Natural killer cell (primary cell): ENCODE results near the gene ATP11A. TPM values are rescaled to one million over a fixed set of nuclear protein-coding genes. Genes with fewer than 3 reads are reported as not detected.
A peak's percentile ranks its signal among the peaks of the same experiment; 100 is the strongest.

Experiments used
- ATAC-seq, 3 donors: fragments of 150-1000 bp in 2 of 3; fragments of 200-7000 bp in 1 of 3; cut with Tn5 transposase; 1 replicate in 1 of 3; 2 replicates in 2 of 3; pipeline ENCODE4 v1.10.0; 2021; ENCODE audit warnings: mild to moderate bottlenecking in 2 of 3, moderate library complexity in 2 of 3
- DNase-seq, 2 donors: peaks; one replicate each; pipeline versions ENCODE4 v3.0.0 to v3.0.0-alpha.2; 2013 to 2021; ENCODE audit warnings: mixed read lengths in 1 of 2
- H3K27ac ChIP-seq: one replicate; pipeline ENCODE4 v1.5.1; 2013; ENCODE audit warnings: mild to moderate bottlenecking, low read length
- H3K27me3 ChIP-seq: one replicate; pipeline ENCODE4 v1.6.1; 2013; ENCODE audit warnings: low read length; ENCODE audit not compliant: control insufficient read depth, insufficient read depth
- H3K36me3 ChIP-seq: one replicate; pipeline ENCODE4 v1.6.1; 2013; ENCODE audit warnings: low read length; ENCODE audit not compliant: control insufficient read depth, insufficient read depth
- H3K4me1 ChIP-seq: one replicate; pipeline ENCODE4 v1.6.1; 2013; ENCODE audit warnings: low read length; ENCODE audit not compliant: control insufficient read depth, insufficient read depth
- H3K4me3 ChIP-seq: one replicate; pipeline ENCODE4 v1.5.1; 2013; ENCODE audit warnings: low read length
- H3K9me3 ChIP-seq: one replicate; pipeline ENCODE4 v1.6.1; 2013; ENCODE audit warnings: low read length; ENCODE audit not compliant: control insufficient read depth, insufficient read depth
- H3K27ac Mint-ChIP-seq, 2 donors: one replicate each; pipeline ENCODE4 v1.8.0; 2022; ENCODE audit warnings: mild to moderate bottlenecking in 2 of 2, mixed read lengths in 2 of 2, moderate library complexity in 1 of 2
- H3K27me3 Mint-ChIP-seq, 2 donors: one replicate each; pipeline ENCODE4 v1.8.0; 2022; ENCODE audit warnings: low read depth in 2 of 2, mixed read lengths in 2 of 2
- H3K36me3 Mint-ChIP-seq: one replicate; pipeline ENCODE4 v1.8.0; 2022; ENCODE audit warnings: mixed read lengths
- H3K4me1 Mint-ChIP-seq, 2 donors: one replicate each; pipeline ENCODE4 v1.8.0; 2022; ENCODE audit warnings: mixed read lengths in 2 of 2
- H3K4me3 Mint-ChIP-seq: one replicate; pipeline ENCODE4 v1.8.0; 2022; ENCODE audit warnings: mild to moderate bottlenecking, moderate library complexity, mixed read lengths
- H3K9me3 Mint-ChIP-seq, 2 donors: one replicate each; pipeline ENCODE4 v1.8.0; 2022; ENCODE audit warnings: mixed read lengths in 2 of 2
- CTCF ChIP-seq: fragments of 200-600 bp; IDR thresholded peaks from one replicate; pipeline ENCODE4 v1.8.0; 2022; ENCODE audit warnings: antibody characterized with exemption
- WGBS: methylation state at CpG from one replicate; pipeline ENCODE4 v1.1.7; 2013; ENCODE audit warnings: missing lambda C conversion rate; ENCODE audit not compliant: insufficient coverage; 5-methylcytosine and 5-hydroxymethylcytosine counted together
- intact Hi-C: fragments of 100-400 bp; cut with micrococcal nuclease; formaldehyde crosslinking; loops from one replicate; pipeline ENCODE4 v1.14.2; 2022
- total RNA-seq, 4 donors: library from RNA; stranded (reverse); fragments of 120-200 nt in 1 of 4; gene quantifications; one replicate each; pipeline versions ENCODE4 v1.2.3 to v1.2.4, GENCODE V29; 2013 to 2022

ATP11A gene
- total RNA-seq, 3 donors from 2014 or later (not counting 1 experiment from before 2014, with no cell fraction given): 47.1 to 68.6 (median 50.7) TPM

- WGBS: 86% methylated on average over 16 of the region's 16 CpGs
- no peaks in the 10 kb centered on the region for H3K36me3 ChIP-seq
- H3K4me1 ChIP-seq: peaks cover 3% of the 10 kb centered on the region
- DNase-seq (no peak), ATAC-seq (no peak)
- H3K27me3 Mint-ChIP-seq: no peaks in the 10 kb centered on the region
- intact Hi-C loops: no loop called here
- H3K4me3 ChIP-seq: no peak overlapping the region
- no peak overlapping the region for H3K4me3 Mint-ChIP-seq
- H3K36me3 Mint-ChIP-seq: no peaks in the 10 kb centered on the region
- peaks cover 19 to 43% of the 10 kb centered on the region in 2 donors for H3K4me1 Mint-ChIP-seq
- no peak for TF ChIP-seq CTCF
- H3K27ac ChIP-seq: no peak overlapping the region
- no peaks in the 10 kb centered on the region for H3K9me3 Mint-ChIP-seq
- H3K9me3 ChIP-seq: no peaks in the 10 kb centered on the region
- no peaks in the 10 kb centered on the region for H3K27me3 ChIP-seq
- H3K27ac Mint-ChIP-seq: peak overlapping the region in 1 of 2 donors; percentile 21
Observed at GRCh38 chr13:112713517-112714253, 23.8 kb downstream of the ATP11A start.

- Mint-ChIP-seq H3K27ac (peak overlapping the region in 1 of 2 donors; percentile 21), H3K9me3 (no peaks in the 10 kb centered on the region), H3K27me3 (no peaks in the 10 kb centered on the region), H3K4me1 (peaks cover 19 to 35% of the 10 kb centered on the region in 2 donors), H3K36me3 (no peaks in the 10 kb centered on the region), H3K4me3 (no peak overlapping the region)
- H3K4me1 ChIP-seq: peaks cover 3% of the 10 kb centered on the region
- no peak for ATAC-seq
- no peaks in the 10 kb centered on the region for H3K9me3 ChIP-seq
- TF ChIP-seq CTCF: no peak
- no peak overlapping the region for H3K27ac ChIP-seq
- intact Hi-C loops: no loop called here
- no peak for DNase-seq
- H3K27me3 ChIP-seq: no peaks in the 10 kb centered on the region
- 93% methylated on average over 23 of the region's 23 CpGs for WGBS
- H3K4me3 ChIP-seq: no peak overlapping the region
- no peaks in the 10 kb centered on the region for H3K36me3 ChIP-seq
Observed at GRCh38 chr13:112714376-112715174, 24.7 kb downstream of the ATP11A start.

- H3K9me3 Mint-ChIP-seq: no peaks in the 10 kb centered on the region
- no peak for DNase-seq
- H3K36me3 Mint-ChIP-seq: no peaks in the 10 kb centered on the region
- no peaks in the 10 kb centered on the region for H3K27me3 Mint-ChIP-seq
- Histone ChIP-seq H3K27ac (no peak overlapping the region), H3K4me3 (no peak overlapping the region), H3K36me3 (no peaks in the 10 kb centered on the region), H3K9me3 (no peaks in the 10 kb centered on the region), H3K27me3 (no peaks in the 10 kb centered on the region), H3K4me1 (peaks cover 3% of the 10 kb centered on the region)
- WGBS: 92% methylated on average over 5 of the region's 5 CpGs
- no peak overlapping the region for H3K4me3 Mint-ChIP-seq
- ATAC-seq: no peak
- intact Hi-C loops: no loop called here
- no peak for TF ChIP-seq CTCF
- peaks cover 15 to 37% of the 10 kb centered on the region in 2 donors for H3K4me1 Mint-ChIP-seq
- H3K27ac Mint-ChIP-seq: no peak overlapping the region
Observed at GRCh38 chr13:112715210-112715609, 25.4 kb downstream of the ATP11A start.
